Ishikawa (cell line): ENCODE results near the gene GRP.

ENCODE experiments used
- CEBPB ChIP-seq: IDR thresholded peaks from 2 replicates; pipeline ENCODE4 v1.6.1; 2012
- CREB1 ChIP-seq: IDR thresholded peaks from 2 replicates; pipeline ENCODE4 v1.6.1; 2012; ENCODE audit warnings: low read depth
- EGR1 ChIP-seq: IDR thresholded peaks from 2 replicates; pipeline ENCODE4 v1.6.1; 2012
- EP300 ChIP-seq: IDR thresholded peaks from 2 replicates; pipeline ENCODE4 v1.6.1; 2012; ENCODE audit warnings: borderline replicate concordance
- FOXM1 ChIP-seq: IDR thresholded peaks from 2 replicates; pipeline ENCODE4 v1.6.1; 2012; ENCODE audit warnings: low read depth, borderline replicate concordance
- MAX ChIP-seq: IDR thresholded peaks from 2 replicates; pipeline ENCODE4 v1.6.1; 2012
- NFIC ChIP-seq: IDR thresholded peaks from 2 replicates; pipeline ENCODE4 v1.6.1; 2012
- RAD21 ChIP-seq: IDR thresholded peaks from 2 replicates; pipeline ENCODE4 v1.6.1; 2012; ENCODE audit warnings: low read depth
- REST ChIP-seq: IDR thresholded peaks from 2 replicates; pipeline ENCODE4 v1.6.1; 2012; ENCODE audit warnings: low read depth, mild to moderate bottlenecking
- TAF1 ChIP-seq: IDR thresholded peaks from 2 replicates; pipeline ENCODE4 v1.6.1; 2012; ENCODE audit warnings: low read depth, mild to moderate bottlenecking
- TCF12 ChIP-seq: IDR thresholded peaks from 2 replicates; pipeline ENCODE4 v1.6.1; 2012; ENCODE audit warnings: low read depth
- TEAD4 ChIP-seq: IDR thresholded peaks from 2 replicates; pipeline ENCODE4 v1.6.1; 2012
- USF1 ChIP-seq: IDR thresholded peaks from 2 replicates; pipeline ENCODE4 v1.6.1; 2012
- YY1 ChIP-seq: IDR thresholded peaks from 2 replicates; pipeline ENCODE4 v1.6.1; 2012; ENCODE audit warnings: low read depth
- ZBTB7A ChIP-seq: IDR thresholded peaks from 2 replicates; pipeline ENCODE4 v1.6.1; 2012; ENCODE audit warnings: low read depth

The GRP gene

GRCh38 chr18:59202258-59202820 is 17.6 kb upstream of the GRP start:
- TF ChIP-seq TCF12 (no peak), CREB1 (no peak), RAD21 (no peak), FOXM1 (no peak), EGR1 (no peak)

GRCh38 chr18:59207506-59207905 is 12.5 kb upstream of the GRP start:
- TF ChIP-seq TCF12: no peak
- no peak for TF ChIP-seq USF1
- no peak for TF ChIP-seq EGR1

GRCh38 chr18:59208602-59209125 is 11.3 kb upstream of the GRP start:
- TF ChIP-seq MAX (no peak), TAF1 (no peak), NFIC (no peak), EP300 (no peak), CEBPB (no peak), REST (no peak), TCF12 (no peak), RAD21 (no peak), EGR1 (no peak), CREB1 (no peak), TEAD4 (no peak), USF1 (no peak), ZBTB7A (no peak), FOXM1 (no peak), YY1 (no peak)

GRCh38 chr18:59210299-59210698 is 9.7 kb upstream of the GRP start:
- TF ChIP-seq YY1 (no peak), USF1 (peak; percentile 51)

- no peak for TF ChIP-seq RAD21
- TF ChIP-seq EP300: no peak
- TF ChIP-seq NFIC: no peak
- TF ChIP-seq REST: no peak
- no peak for TF ChIP-seq TEAD4
These were observed 8.3 kb upstream of the GRP start for GRCh38 chr18:59211629-59212028.

GRCh38 chr18:59218018-59218417 is 1.9 kb upstream of the GRP start:
- TF ChIP-seq NFIC: no peak
- TF ChIP-seq CREB1: no peak
- no peak for TF ChIP-seq YY1
- TF ChIP-seq CEBPB: no peak
- TF ChIP-seq EP300: no peak
- no peak for TF ChIP-seq RAD21
- no peak for TF ChIP-seq REST
- no peak for TF ChIP-seq TEAD4
- TF ChIP-seq USF1: no peak
